Measurements from ENCODE around the gene ZNF467.

Gene ZNF467

GRCh38 chr7:149783386-149784250 is 10.2 kb upstream of the ZNF467 start:
- no peak for DNase-seq

- DNase-seq, result no peak
Measured at GRCh38 chr7:149782682-149783345, 9.4 kb upstream of the ZNF467 start.

GRCh38 chr7:149781921-149782320 is 8.5 kb upstream of the ZNF467 start:
- no peak for DNase-seq

DNA sequence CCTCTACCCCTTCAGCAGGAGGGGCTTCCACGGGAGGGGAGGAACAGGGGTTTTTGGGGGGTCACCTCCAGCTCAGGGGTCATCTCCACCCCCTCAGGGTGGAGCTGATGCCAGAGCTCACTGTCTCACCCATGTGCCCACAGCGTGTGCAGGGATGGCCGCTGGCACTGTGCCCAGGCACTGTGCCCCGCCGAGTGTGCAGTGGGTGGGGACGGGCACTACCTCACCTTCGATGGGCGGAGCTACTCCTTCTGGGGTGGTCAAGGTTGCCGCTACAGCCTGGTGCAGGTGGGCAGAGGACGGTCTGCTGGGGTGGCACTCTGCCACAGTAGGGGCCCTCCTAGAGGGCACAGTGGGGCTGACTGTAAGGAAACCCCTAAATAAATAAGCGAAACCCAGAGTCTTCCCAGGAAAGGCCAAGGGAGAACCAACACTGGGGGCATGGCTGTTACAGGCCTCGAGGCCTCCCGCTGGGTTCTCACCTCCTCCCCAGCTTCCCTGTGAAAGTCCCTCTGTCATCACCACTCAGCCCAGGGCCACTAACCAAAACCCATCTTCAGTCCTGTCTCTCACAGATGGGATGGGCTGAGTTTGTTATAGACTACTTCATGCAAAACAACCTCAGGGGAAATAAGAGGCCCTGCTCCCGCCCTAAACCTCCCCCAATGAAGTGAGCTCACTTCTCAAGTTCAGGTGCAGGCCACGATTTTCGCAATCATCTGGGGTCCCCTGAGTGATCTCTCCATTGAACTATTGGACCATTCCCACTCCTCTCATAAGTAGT is 7.4 kb upstream of the ZNF467 start:
- DNase-seq, result no peak

- DNase-seq, result no peak
Measured at GRCh38 chr7:149780056-149780455, 6.7 kb upstream of the ZNF467 start.

GRCh38 chr7:149779502-149779805 is 6.1 kb upstream of the ZNF467 start:
- DNase-seq, result no peak

DNA sequence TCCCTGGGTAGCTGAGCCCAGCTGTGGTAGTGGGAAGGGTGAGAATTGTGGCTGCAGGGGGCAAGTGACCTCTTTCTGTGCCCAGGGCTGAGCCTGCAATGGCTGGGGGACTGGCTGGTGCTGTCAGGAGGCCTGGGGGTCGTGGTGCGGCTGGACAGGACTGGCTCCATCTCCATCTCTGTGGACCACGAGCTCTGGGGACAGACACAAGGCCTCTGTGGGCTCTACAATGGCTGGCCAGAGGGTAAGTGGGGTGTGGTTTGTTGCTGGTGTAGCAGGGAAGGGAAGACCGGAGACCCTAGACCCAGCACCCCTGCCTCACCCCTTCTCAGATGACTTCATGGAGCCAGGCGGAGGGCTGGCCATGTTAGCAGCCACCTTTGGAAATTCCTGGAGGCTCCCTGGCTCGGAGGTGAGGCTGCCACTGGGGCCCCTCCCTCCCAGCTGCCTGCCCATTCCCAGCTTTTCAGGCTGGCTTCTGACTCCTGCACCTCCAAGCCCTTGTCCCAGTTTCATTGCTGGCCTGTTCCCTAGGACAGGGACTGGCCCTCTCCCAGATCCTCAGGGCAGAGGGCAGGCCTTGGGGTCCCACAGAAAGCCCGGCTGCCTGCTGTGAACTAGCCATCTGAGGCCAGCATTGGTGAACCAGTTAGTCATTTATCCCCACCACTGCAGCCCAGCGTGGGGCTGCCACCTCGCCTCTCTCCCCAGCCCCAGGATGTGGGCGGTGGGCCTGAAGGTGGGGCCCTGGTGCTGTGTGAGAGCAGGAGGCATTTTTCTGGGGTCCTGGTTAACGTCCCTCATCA is 5.5 kb upstream of the ZNF467 start:
- no peak for DNase-seq

DNA sequence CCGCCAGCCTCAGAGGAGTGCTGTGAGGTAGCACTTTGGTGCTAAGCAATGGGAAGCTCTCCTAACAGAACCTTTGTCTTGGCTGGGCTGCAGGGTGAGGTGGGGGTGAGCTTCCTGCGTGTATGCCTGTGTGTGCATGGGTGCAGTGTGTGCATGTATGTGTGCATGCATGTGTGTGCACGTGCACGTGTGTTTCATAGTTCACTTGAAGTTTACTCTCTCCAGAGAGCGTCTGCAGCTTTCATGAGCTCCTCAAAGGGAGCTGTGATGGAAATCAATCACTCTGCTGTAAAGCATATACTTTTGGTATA is 4.9 kb upstream of the ZNF467 start:
- DNase-seq, result no peak

- no peak for DNase-seq
Measured at GRCh38 chr7:149777551-149778326, 4.4 kb upstream of the ZNF467 start.

DNA sequence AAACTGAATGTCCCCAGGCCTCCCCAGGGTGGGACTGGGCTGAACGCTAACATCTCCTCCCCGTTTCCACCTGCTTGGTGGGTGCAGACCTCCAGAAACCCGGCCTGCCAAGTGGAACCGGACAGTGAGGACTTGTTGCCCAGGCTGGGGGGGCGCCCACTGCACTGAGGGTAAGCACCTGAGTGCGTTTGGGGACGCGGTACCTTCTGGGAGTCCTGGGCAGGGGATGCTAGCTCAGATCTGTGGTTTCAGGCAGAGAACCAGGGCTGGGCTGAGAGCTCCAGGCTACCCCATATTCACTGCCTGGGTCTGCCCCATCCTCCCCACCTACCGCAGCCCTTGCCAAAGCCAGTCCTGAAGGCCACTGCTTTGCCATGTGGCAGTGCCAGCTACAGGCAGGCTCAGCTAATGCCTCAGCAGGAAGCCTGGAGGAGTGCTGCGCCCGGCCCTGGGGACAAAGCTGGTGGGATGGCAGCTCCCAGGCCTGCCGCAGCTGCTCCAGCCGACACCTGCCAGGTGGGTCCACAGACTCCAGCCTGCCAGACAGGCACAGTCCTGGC is 3.5 kb upstream of the ZNF467 start:
- no peak for DNase-seq

GRCh38 chr7:149776289-149776688 is 2.9 kb upstream of the ZNF467 start:
- no peak for DNase-seq

DNA sequence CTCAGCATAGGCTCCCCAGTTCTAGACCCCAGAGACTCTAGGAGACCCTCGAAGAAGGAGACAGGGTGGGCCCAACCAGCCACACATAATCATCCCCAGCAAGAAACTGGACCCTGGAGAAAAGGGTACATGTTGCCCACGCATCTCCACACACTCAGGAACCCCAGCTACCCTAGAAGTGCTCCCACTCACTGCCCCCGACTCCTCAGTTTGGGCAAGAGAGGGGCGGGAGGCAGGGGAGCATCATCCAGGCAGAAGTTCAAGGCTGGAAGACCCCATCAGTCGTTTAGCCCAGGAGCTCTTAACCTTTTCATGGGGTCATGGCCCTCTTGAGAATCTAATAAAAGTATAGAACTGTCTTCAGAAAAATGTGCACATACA is 1.8 kb upstream of the ZNF467 start:
- no peak for DNase-seq

- DNase-seq, result no peak
Measured at GRCh38 chr7:149774237-149775175, 1.1 kb upstream of the ZNF467 start.

- DNase-seq, result no peak
Measured at GRCh38 chr7:149772956-149773434, 393 bp downstream of the ZNF467 start.

DNA sequence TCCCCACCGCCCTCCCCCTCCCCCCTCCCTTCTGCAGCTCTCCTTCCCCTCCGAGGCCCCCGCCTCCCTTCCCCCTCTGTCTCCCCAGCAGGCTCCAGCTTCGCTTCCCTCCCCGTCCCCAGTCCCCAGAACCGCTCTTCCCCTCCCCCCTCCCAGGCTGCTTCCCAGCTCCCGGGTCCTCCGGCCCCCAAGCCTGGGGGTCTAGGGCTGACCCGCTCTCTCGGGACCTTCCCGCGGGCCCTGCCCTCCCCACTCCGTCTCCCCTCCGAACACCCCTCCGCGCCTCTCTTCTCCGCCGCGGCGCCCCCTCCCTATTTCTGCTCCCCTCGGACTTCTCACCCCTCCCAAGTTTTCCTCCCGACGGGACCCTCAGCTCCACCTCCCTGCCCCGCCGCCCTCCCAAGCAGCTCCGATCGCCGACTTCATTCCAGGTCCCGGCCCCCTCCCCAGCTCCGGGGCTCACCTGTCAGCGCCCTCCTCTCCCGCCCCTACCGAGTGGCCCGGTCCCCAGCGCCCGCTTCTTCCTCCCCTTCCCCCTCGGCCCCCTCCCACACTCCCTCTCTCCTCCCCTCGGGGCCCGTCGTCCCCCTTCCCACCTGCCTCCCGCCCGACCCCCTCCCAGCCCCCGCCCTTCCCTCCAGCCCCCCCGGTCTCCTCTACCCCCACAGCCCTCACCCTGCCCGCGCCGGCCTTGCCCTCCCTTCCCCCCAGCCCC is 990 bp downstream of the ZNF467 start:
- DNase-seq, result no peak

DNA sequence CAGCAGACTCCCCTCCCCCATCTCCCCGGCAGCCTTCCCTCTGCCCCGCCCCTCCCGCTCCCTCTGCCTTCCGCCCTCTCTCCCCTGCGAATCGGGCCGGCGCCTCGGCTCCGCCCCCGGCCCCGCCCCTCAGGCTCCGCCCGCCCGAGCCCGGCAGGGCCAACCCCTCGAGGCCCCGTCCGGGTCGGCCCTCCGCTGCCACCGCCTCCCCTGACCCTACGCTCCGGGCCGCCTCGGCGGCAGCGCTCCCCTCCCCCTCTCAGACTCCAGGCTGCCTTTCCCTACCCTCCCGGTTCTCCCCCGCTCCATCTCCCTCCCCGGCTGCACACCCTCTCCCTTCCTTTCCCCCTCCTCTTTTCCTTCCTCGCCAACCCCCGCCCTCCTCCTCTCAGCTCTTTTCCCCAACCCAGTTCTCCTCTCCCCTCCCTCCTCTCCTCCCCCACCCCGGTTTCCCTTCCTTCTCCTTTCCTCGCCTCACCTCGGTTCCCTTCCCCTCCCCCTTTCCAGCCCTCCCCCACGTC is 1.6 kb downstream of the ZNF467 start:
- DNase-seq, result peak; percentile 71

GRCh38 chr7:149770728-149771636 is 2.4 kb downstream of the ZNF467 start:
- no peak for DNase-seq

- DNase-seq, result no peak
Measured at GRCh38 chr7:149769915-149770314, 3.5 kb downstream of the ZNF467 start.

DNA sequence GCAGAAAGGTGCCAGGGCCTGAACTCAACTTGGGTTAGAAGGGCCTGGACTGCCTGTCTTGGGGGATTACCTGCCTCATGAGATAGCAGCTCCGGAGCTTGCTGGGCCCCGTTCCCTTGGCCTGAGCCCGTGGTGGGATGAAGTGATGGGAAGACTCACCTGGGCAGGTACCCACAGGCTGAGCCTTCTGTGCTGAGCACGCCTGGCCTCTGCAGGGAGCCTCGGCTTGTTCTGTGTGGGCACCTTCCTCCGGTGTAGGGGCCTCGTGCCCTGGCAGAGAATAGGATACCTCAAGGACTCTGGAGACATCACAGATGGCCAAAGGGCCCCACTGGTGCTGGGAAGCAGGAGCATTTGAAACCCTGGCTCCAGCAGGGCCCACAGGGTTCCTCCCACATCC is 4.5 kb downstream of the ZNF467 start:
- no peak for DNase-seq

Data from kidney glomerular epithelial cell (primary cell).